ENCODE data around the gene XPO4.

- TF ChIP-seq CTCF (IDR thresholded peaks at IDR 0.05) (peak; percentile 13; the same call in 1 of the 2 replicates), REST (IDR thresholded peaks at IDR 0.05; ENCODE audit: insufficient read depth in 1 of 2, low read depth in 2 of 2, low read length in 1 of 2) (no peak)
Measured at GRCh38 chr13:20776751-20777150, 125.8 kb downstream of the XPO4 start.

Measured in Panc1 (cell line).